Stimulated activated CD8-positive, alpha-beta memory T cell treated with anti-CD3 and anti-CD28 coated beads, Interleukin-15, amount 100 ng/mL, for 48 hours (primary cell): ENCODE data around the gene RPS2.

ENCODE experiments used
- DNase-seq, 2 donors: peaks; one replicate each; pipeline ENCODE4 v3.0.0-alpha.2; 2020; ENCODE audit warnings: low read depth in 2 of 2

Gene RPS2

GRCh38 chr16:1919327-1919998 is 45.2 kb downstream of the RPS2 start:
- DNase-seq = no peak

- no peak for DNase-seq
These were observed 46.0 kb downstream of the RPS2 start, which contains the start of gene HS3ST6 for GRCh38 chr16:1918351-1919326. Gene HS3ST6 (minus strand): TSS chr16:1918415. CDS start chr16:1918323, 92 bp downstream.

- DNase-seq = no peak
These were observed 46.8 kb downstream of the RPS2 start for GRCh38 chr16:1917665-1918350.

GRCh38 chr16:1917056-1917664 is 47.5 kb downstream of the RPS2 start:
- no peak for DNase-seq

- no peak for DNase-seq
These were observed 48.0 kb downstream of the RPS2 start for GRCh38 chr16:1916640-1916990.

GRCh38 chr16:1915732-1916639 is 48.6 kb downstream of the RPS2 start:
- no peak for DNase-seq

- DNase-seq = no peak
These were observed 49.6 kb downstream of the RPS2 start for GRCh38 chr16:1914988-1915387.

GRCh38 chr16:1914084-1914608 is 50.5 kb downstream of the RPS2 start:
- no peak for DNase-seq

GRCh38 chr16:1913327-1914083 is 51.1 kb downstream of the RPS2 start:
- DNase-seq = no peak

- no peak for DNase-seq
These were observed 52.4 kb downstream of the RPS2 start for GRCh38 chr16:1912215-1912543.
